GM18511 (cell line): ENCODE results near the gene SNCA.

Experiments
- ATAC-seq: cut with Tn5 transposase; IDR thresholded peaks from one replicate; pipeline ENCODE4 v1.9.1; 2021; ENCODE audit warnings: mild to moderate bottlenecking, moderate library complexity; ENCODE audit not compliant: unreplicated experiment

The SNCA gene

GRCh38 chr4:89836897-89837384 is at the start of gene SNCA:
Gene SNCA (minus strand): TSS chr4:89837161. CDS start chr4:89835667, 1,494 bp downstream.
- no peak for ATAC-seq

- no peak for ATAC-seq
Observed at GRCh38 chr4:89879215-89879614, 42.3 kb upstream of the SNCA start.

- ATAC-seq: no peak
Observed at GRCh38 chr4:89878611-89879010, 41.6 kb upstream of the SNCA start.

DNA sequence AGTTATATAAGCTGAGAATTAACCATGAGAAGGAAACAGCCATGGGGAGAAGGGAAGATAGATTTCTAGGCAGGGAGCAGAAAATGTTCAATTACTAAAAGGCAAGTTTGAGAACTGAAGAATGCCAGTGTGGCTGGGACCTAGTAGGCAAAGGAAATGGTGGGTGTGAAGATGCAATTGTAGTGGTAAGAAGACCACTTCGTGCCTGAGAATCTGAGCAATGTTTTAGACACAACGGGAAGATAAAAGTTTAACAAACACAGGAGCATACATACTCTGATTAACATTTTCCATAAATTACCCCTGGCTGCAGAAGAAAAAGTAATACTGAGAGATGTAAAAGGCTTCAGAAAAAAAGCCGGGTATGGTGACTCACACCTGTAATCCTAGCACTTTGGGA is 39.6 kb upstream of the SNCA start:
- no peak for ATAC-seq

DNA sequence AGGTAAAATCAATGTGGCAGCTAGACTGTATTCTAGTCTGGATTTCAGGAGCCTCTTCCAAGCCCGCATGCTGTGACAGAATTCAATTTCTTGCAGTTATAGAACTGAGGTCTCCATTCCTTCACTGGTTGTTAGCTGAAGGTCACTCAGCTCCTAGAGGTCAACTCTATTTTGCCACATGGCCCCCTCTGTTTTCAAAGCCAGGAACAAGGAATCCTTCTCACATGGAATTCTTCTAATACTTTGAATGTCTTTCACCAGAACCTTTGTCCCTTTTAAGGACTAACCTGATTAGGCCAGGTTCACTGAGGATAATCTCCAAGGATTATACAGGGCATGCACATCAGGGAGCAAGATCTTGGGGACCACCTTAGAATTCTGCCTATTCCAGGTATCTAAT is 34.2 kb upstream of the SNCA start:
- no peak for ATAC-seq

GRCh38 chr4:89868999-89869589 is 32.1 kb upstream of the SNCA start:
- no peak for ATAC-seq

DNA sequence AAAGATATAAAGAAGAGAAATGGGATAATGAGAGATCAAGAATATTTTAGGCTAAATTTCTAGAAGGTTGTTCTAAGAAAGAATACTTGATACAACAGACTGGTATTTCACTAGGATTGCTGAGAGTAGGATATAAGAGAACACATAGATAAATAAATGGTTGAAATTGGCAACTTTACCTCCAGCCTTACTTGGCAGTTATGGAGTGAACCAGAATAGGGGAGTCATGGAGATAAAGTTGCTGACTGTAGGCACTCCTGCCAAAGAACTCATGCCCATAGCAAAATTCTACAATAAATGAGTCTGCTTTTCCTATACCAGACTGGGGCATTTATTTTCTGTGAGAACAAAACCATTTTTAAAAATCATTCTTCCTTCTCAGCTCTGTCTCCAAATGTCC is 31.3 kb upstream of the SNCA start:
- no peak for ATAC-seq

DNA sequence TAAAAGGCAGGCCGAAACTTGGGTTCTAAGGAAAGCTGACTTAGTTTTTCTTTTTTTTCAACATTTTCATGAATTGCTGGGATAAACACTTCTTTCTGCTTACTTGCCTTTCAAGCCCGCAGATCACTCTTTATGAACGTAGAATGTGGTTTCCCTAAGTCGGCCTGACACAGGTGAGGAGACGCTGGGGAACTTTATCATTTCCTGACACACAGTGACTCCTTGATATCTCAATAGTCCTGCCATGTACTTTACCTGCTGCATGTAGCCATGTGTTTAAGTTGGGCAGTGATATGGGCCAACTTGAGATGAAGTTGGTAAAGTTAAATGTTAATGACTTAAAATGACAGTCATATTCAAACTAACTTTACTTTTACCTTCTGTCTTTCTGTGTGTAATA is 26.6 kb upstream of the SNCA start:
- ATAC-seq: no peak

- no peak for ATAC-seq
Observed at GRCh38 chr4:89860971-89861370, 24.0 kb upstream of the SNCA start.

DNA sequence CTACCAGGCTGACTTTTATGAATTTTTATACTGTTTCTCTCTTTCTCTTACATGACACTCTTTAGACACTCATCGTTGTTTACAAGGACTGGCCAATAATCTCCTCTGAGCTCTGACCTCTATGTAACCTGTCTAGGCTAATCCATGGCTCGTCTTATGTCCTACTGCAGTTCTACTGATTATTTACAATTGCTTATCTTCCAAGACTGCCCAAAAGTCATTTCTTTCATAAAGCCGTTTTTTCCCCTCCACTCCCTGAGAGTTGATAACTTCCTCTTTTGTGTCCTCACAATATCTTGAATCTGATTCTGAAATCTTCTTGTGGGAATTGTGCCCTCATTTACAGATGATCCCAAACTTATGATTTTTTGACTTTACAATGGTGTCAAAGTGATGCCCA is 18.3 kb upstream of the SNCA start:
- no peak for ATAC-seq

- no peak for ATAC-seq
Observed at GRCh38 chr4:89847571-89848325, 10.8 kb upstream of the SNCA start.

DNA sequence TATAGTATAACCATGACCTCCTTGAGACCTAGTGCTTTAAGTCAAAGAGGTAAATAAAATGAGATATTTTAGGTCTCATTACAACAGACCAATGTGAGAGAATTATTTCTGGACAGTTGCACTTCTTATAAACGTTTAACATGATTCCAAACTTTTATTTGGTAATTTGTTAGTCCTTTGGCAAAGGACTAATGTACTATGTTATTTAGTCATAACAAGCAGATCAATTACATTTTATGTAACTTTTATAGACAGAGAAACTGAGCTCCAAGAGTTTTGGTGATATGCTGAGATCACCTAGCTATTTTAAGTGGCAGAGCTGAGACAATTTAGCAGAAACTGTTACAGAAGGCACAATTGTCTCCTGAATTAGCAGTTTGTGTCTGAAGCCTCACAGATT is 2.6 kb upstream of the SNCA start:
- no peak for ATAC-seq

DNA sequence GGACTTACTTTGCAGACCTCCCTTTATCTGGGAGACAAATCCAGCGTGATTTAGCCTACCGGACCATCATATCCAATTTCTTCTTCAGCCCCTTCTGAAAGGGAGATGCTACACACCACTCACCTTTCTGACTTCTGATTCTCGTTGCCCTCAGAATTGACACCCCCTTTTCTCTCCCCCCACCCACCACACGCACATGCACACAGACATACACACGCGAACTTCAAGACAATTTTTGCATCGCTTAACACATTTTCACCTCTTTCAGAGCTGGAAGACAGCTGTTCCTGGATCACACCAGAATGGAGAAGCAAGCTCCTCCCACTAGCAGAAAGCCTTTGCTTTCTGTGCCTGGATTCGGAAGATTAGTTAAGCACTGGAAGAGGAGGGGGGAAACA is 1.0 kb upstream of the SNCA start:
- ATAC-seq: no peak

- no peak for ATAC-seq
Observed at GRCh38 chr4:89837385-89837992, 528 bp upstream of the SNCA start.

- no peak for ATAC-seq
Observed at GRCh38 chr4:89836031-89836745, 773 bp downstream of the SNCA start.

- no peak for ATAC-seq
Observed at GRCh38 chr4:89835413-89835812, 1.5 kb downstream of the SNCA start.

GRCh38 chr4:89834486-89835209 is 2.3 kb downstream of the SNCA start:
- ATAC-seq: no peak

GRCh38 chr4:89829470-89830138 is 7.4 kb downstream of the SNCA start:
- peak; percentile 95 for ATAC-seq

DNA sequence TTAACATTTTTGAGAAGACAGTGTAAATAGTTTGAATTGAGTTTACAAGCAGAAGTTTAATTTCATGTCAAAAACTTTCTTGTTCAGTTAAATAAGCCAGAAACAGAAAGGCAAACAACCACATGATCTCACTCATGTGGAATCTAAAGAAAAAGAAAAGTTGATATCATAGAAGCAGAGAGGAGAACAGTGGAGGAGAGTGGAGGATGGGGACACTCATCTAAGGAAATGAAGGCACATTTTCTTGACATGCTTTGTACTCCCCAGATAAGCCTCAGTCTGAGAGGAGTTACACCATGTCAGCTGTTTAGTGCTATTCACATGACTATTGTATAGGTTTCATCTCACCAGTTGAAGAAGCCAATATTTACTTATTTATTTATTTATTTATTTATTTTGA is 13.5 kb downstream of the SNCA start:
- no peak for ATAC-seq

DNA sequence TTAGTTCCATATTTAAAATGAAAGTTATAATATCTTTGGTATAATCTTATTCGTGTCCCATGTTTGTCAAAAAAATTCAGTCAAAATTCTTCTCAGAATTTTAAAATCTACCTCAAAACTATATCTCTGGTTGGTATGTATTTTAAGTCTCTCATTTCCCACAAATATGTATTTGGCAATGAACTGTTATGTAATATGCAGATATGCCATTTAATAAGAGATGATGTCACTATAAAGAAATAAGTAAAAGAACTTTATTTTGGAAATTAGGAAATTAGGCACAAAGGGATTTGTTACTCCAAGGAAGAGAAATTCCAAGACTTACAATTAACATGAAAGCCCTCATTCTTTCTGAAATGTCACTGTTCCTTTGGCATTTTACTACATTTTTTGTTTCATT is 15.3 kb downstream of the SNCA start:
- ATAC-seq: no peak
